ENCODE data around the gene ARRDC4. TPM values are rescaled to one million over a fixed set of nuclear protein-coding genes. Genes with fewer than 3 reads are reported as not detected.

The ARRDC4 gene
- total and polyA plus RNA-seq, 2 donors (not counting 3 experiments of a cell fraction or from before 2014, with no cell fraction given): 0.97 to 1.2 TPM

- FAIRE-seq (no peak), DNase-seq (ENCODE audit: low read depth, low spot score) (no peak)
- Histone ChIP-seq H3K9me1 (replicated peaks; ENCODE audit: control insufficient read depth, extremely low read depth, insufficient read depth, low read length) (no peaks in the 10 kb centered on the region), H4K20me1 (replicated peaks; ENCODE audit: control insufficient read depth, extremely low read depth, insufficient read depth, low read length) (no peaks in the 10 kb centered on the region), H3K4me2 (ENCODE audit: insufficient read depth, low read length) (no peak overlapping the region), H3K9ac (replicated peaks; ENCODE audit: extremely low read depth, insufficient read depth, low read length) (no peak overlapping the region), H2AFZ (ENCODE audit: low read depth, low read length) (no peak overlapping the region), H3K36me3 (ENCODE audit: control insufficient read depth in 2 of 2, extremely low read depth in 1 of 2, insufficient read depth in 2 of 2, low read length in 2 of 2) (no peaks in the 10 kb centered on the region), H3K4me1 (ENCODE audit: control insufficient read depth, extremely low read depth, insufficient read depth, low read length) (no peaks in the 10 kb centered on the region), H3K27ac (ENCODE audit: insufficient read depth, low read depth, low read length) (no peak overlapping the region), H3K27me3 (ENCODE audit: control insufficient read depth in 2 of 2, insufficient read depth in 2 of 2, low read length in 2 of 2) (no peaks in the 10 kb centered on the region), H3K9me3 (replicated peaks; ENCODE audit: control insufficient read depth, insufficient read depth, low read length) (no peaks in the 10 kb centered on the region), H3K4me3 (replicated peaks in 1 of 3; ENCODE audit: insufficient read depth in 1 of 3, low read depth in 1 of 3, low read length in 3 of 3) (no peak overlapping the region), H3K79me2 (ENCODE audit: control insufficient read depth, insufficient read depth, low read length) (no peaks in the 10 kb centered on the region)
- BruUV-seq (replicated peaks): no TSS peak
- no peak for TF ChIP-seq MYC (IDR thresholded peaks at IDR 0.05; ENCODE audit: low read depth, low read length)
- TF ChIP-seq CTCF (IDR thresholded peaks at IDR 0.05; ENCODE audit: extremely low read depth in 1 of 2, insufficient read depth in 1 of 2, low read depth in 1 of 2, low read length in 2 of 2): no peak
- POLR2A ChIA-PET: no interaction called here
- dilution Hi-C loops (cut with MboI; ENCODE audit: extremely low pct_ligation_motif_present, low sequenced_read_pairs) (no loop called here), intact Hi-C loops (cut with micrococcal nuclease) (no loop called here)
- CTCF ChIA-PET: no interaction called here
Observed at GRCh38 chr15:97914711-97915110, 45.8 kb upstream of the ARRDC4 start.

GRCh38 chr15:97915261-97915660 lies 45.2 kb upstream of the ARRDC4 start:
- no peak overlapping the region for H3K4me2 ChIP-seq (ENCODE audit: insufficient read depth, low read length)
- H4K20me1 ChIP-seq (replicated peaks; ENCODE audit: control insufficient read depth, extremely low read depth, insufficient read depth, low read length): no peaks in the 10 kb centered on the region
- H3K9me3 ChIP-seq (replicated peaks; ENCODE audit: control insufficient read depth, insufficient read depth, low read length): no peaks in the 10 kb centered on the region
- ChIA-PET POLR2A (no interaction called here), CTCF (no interaction called here)
- H3K36me3 ChIP-seq (ENCODE audit: control insufficient read depth in 2 of 2, extremely low read depth in 1 of 2, insufficient read depth in 2 of 2, low read length in 2 of 2): no peaks in the 10 kb centered on the region
- H3K9me1 ChIP-seq (replicated peaks; ENCODE audit: control insufficient read depth, extremely low read depth, insufficient read depth, low read length): no peaks in the 10 kb centered on the region
- no peaks in the 10 kb centered on the region for H3K4me1 ChIP-seq (ENCODE audit: control insufficient read depth, extremely low read depth, insufficient read depth, low read length)
- DNase-seq (ENCODE audit: low read depth, low spot score) (no peak), FAIRE-seq (no peak)
- TF ChIP-seq JUN (IDR thresholded peaks at IDR 0.05; ENCODE audit: borderline replicate concordance, insufficient read depth, insufficient read length, low read depth) (no peak), POLR2AphosphoS5 (IDR thresholded peaks at IDR 0.05; ENCODE audit: insufficient read depth, low read depth, low read length) (no peak), MYC (IDR thresholded peaks at IDR 0.05; ENCODE audit: low read depth, low read length) (no peak), GATA2 (IDR thresholded peaks at IDR 0.05; ENCODE audit: insufficient read depth, insufficient read length, low read depth, low read length) (no peak), FOS (IDR thresholded peaks at IDR 0.05; ENCODE audit: borderline replicate concordance, insufficient read depth, low read length) (no peak), CTCF (IDR thresholded peaks at IDR 0.05; ENCODE audit: extremely low read depth in 1 of 2, insufficient read depth in 1 of 2, low read depth in 1 of 2, low read length in 2 of 2) (no peak), MAX (IDR thresholded peaks at IDR 0.05; ENCODE audit: insufficient read depth, insufficient read length) (no peak), EZH2 (IDR thresholded peaks at IDR 0.05; ENCODE audit: borderline replicate concordance, low read depth, low read length, severe bottlenecking) (no peak), POLR2A (IDR thresholded peaks at IDR 0.05; ENCODE audit: low read depth, low read length) (no peak)
- no peak overlapping the region for H3K27ac ChIP-seq (ENCODE audit: insufficient read depth, low read depth, low read length)
- no TSS peak for BruUV-seq (replicated peaks)
- dilution Hi-C loops (cut with MboI; ENCODE audit: extremely low pct_ligation_motif_present, low sequenced_read_pairs): no loop called here
- H3K27me3 ChIP-seq (ENCODE audit: control insufficient read depth in 2 of 2, insufficient read depth in 2 of 2, low read length in 2 of 2): no peaks in the 10 kb centered on the region
- no peak overlapping the region for H3K4me3 ChIP-seq (replicated peaks in 1 of 3; ENCODE audit: insufficient read depth in 1 of 3, low read depth in 1 of 3, low read length in 3 of 3)
- intact Hi-C loops (cut with micrococcal nuclease): no loop called here
- no peak overlapping the region for H2AFZ ChIP-seq (ENCODE audit: low read depth, low read length)
- H3K79me2 ChIP-seq (ENCODE audit: control insufficient read depth, insufficient read depth, low read length): no peaks in the 10 kb centered on the region
- H3K9ac ChIP-seq (replicated peaks; ENCODE audit: extremely low read depth, insufficient read depth, low read length): no peak overlapping the region
